SK-N-SH (cell line): ENCODE results near the gene KCNH3.

ENCODE experiments used
- POLR2AphosphoS5 ChIP-seq: IDR thresholded peaks from 2 replicates; pipeline ENCODE4 v1.6.1; 2012; ENCODE audit warnings: low read depth, low read length
- TF ChIP-seq, protein P1 (sequence below): fragments of 200-600 bp; sonication (generic); IDR thresholded peaks from 2 replicates; pipeline ENCODE4 v1.6.1; 2017; ENCODE audit warnings: antibody characterized with exemption, mild to moderate bottlenecking, moderate library complexity
- TF ChIP-seq, protein P2 (sequence below): fragments of 150-350 bp; IDR thresholded peaks from 2 replicates; pipeline ENCODE4 v1.6.1; 2017; ENCODE audit warnings: antibody characterized with exemption, low read length, low read depth, borderline replicate concordance

DNA sequence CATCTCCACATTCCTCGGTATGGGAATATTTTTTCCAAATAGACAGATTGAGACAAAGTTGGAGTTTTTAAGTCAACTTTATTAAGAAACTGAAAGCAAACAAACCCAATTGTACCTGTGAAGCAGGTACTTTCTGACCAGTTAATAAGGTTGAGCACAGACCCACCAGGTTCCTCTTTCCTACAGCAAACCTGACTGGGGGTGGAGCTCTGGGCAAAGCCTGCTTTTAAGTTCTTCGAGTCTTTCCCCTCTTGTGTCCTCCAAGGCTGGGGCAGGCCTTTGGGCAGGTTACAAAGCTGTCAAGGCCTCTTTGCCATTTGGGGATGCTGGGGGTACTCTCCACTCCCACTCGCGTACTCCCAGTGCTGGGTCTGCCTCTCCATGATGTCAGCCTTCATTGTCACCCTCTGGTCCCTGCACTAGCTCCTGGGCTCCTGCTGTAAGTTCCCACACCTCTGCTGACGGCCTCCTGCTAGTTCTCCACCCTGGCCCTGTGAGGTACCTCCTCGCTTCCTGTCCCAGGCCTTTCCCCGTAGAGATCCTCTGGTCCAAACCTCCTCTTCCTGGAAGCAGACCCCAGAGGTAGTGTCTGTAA is 3.2 kb downstream of the KCNH3 start:
- TF ChIP-seq, protein P1, sequence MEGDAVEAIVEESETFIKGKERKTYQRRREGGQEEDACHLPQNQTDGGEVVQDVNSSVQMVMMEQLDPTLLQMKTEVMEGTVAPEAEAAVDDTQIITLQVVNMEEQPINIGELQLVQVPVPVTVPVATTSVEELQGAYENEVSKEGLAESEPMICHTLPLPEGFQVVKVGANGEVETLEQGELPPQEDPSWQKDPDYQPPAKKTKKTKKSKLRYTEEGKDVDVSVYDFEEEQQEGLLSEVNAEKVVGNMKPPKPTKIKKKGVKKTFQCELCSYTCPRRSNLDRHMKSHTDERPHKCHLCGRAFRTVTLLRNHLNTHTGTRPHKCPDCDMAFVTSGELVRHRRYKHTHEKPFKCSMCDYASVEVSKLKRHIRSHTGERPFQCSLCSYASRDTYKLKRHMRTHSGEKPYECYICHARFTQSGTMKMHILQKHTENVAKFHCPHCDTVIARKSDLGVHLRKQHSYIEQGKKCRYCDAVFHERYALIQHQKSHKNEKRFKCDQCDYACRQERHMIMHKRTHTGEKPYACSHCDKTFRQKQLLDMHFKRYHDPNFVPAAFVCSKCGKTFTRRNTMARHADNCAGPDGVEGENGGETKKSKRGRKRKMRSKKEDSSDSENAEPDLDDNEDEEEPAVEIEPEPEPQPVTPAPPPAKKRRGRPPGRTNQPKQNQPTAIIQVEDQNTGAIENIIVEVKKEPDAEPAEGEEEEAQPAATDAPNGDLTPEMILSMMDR = no peak
- TF ChIP-seq POLR2AphosphoS5 = no peak
- TF ChIP-seq, protein P2, sequence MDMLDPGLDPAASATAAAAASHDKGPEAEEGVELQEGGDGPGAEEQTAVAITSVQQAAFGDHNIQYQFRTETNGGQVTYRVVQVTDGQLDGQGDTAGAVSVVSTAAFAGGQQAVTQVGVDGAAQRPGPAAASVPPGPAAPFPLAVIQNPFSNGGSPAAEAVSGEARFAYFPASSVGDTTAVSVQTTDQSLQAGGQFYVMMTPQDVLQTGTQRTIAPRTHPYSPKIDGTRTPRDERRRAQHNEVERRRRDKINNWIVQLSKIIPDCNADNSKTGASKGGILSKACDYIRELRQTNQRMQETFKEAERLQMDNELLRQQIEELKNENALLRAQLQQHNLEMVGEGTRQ = no peak
